ENCODE measurements around the gene CDC42EP4. TPM values are rescaled to one million over a fixed set of nuclear protein-coding genes. Genes with fewer than 3 reads are reported as not detected.

The CDC42EP4 gene
- total and polyA plus RNA-seq, 2 donors (not counting 1 experiment from before 2014, with no cell fraction given), result 20.9 to 34.2 TPM

DNA sequence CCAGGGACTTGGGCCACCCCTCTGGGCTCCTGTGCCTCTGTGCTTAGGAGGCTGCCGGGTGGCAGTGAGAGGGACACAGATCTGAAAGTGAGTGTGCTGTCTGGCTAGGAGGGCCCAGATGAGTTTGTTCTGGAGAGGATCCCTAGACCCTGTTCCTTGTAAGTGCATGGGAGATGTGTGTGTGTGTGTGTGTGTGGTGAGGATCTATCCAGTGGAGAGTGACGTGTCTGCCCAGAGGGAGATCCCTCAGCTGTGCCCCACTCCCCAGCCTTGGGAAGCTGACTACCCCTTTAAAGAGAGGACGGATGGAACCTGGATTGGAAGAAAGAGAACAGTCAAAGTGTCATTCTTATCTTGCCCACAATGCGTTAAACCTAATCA is 25.5 kb upstream of the CDC42EP4 start:
- TF ChIP-seq CTCF (conservative IDR thresholded peaks at IDR 0.05 in 1 of 2, IDR thresholded peaks at IDR 0.05 in 1 of 2; ENCODE audit: low read depth in 1 of 2, low read length in 2 of 2) (no peak), EZH2 (IDR thresholded peaks at IDR 0.05; ENCODE audit: low read length, missing control alignments) (no peak)
- H3K4me1 ChIP-seq (ENCODE audit: control insufficient read depth, extremely low read depth, insufficient read depth, low read length), result peaks cover 21% of the 10 kb centered on the region
- H3K27me3 ChIP-seq (ENCODE audit: control insufficient read depth, insufficient read depth, low read length), result no peaks in the 10 kb centered on the region
- no peak overlapping the region for H3K27ac ChIP-seq (ENCODE audit: insufficient read depth, low read length)
- no peaks in the 10 kb centered on the region for H3K79me2 ChIP-seq (ENCODE audit: control insufficient read depth, insufficient read depth, low read length)
- no peak overlapping the region for H3K4me2 ChIP-seq (ENCODE audit: extremely low read depth, insufficient read depth, low read length)
- DNase-seq (ENCODE audit: low read depth in 2 of 2), result no peak
- no peak overlapping the region for H3K9ac ChIP-seq (ENCODE audit: insufficient read depth, low read length)
- no peaks in the 10 kb centered on the region for H4K20me1 ChIP-seq (ENCODE audit: control insufficient read depth, extremely low read depth, insufficient read depth, low read length)
- no peaks in the 10 kb centered on the region for H3K9me3 ChIP-seq (ENCODE audit: control insufficient read depth, insufficient read depth, low read depth, low read length)
- no peak overlapping the region for H3K4me3 ChIP-seq (replicated peaks in 1 of 4; ENCODE audit: control extremely low read depth in 1 of 4, insufficient read depth in 1 of 4, low read depth in 3 of 4, low read length in 4 of 4)
- no peak overlapping the region for H2AFZ ChIP-seq (ENCODE audit: low read length)
- no peaks in the 10 kb centered on the region for H3K36me3 ChIP-seq (ENCODE audit: control insufficient read depth, insufficient read depth, low read length)

DNA sequence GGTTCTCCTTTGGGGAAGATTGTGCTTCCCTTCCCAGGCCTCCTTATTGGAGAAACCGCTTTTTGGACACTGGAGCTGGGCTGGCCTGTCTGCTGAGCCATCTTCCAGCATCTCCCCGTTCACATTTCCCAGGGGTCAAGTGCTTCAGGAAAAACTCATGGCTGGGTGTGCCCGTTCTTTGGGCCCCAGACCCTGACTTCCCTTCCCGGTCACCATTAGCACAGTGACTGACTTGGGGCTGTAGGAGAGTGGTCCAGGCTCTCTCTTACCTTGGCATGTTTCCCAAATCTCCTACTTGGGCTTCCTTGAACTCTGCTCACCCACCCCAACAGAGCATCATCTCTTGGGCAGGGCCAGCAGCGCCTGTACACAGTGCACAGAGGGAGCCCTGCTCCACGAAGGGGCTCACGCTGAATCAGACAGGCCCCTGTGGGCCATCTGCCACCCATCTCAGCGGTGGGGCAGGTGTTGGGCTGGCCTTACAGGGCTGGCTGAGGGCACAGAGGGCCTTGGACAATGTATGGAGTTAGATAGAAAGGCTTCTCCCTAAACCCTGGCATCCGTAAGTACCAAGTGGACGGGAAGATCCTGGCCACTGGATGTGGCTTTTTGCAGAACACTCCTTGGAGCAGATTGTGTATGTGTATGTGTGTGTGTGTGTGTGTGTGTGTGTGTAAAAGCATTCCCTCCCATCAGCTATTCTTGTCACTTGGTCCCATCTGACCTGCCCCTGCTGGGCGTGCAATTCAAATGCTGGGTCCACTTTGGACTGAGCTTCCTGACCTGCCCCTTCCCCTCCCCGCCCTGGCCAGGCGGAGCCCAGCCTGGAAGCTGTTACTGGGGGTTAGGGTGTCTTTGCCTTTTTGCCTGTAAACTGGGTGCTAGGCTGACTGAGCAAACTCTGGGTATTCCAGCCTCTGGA is 24.9 kb upstream of the CDC42EP4 start:
- DNase-seq (ENCODE audit: low read depth in 2 of 2), result no peak
- no peaks in the 10 kb centered on the region for H3K9me3 ChIP-seq (ENCODE audit: control insufficient read depth, insufficient read depth, low read depth, low read length)
- H3K27me3 ChIP-seq (ENCODE audit: control insufficient read depth, insufficient read depth, low read length), result no peaks in the 10 kb centered on the region
- H3K36me3 ChIP-seq (ENCODE audit: control insufficient read depth, insufficient read depth, low read length), result no peaks in the 10 kb centered on the region
- H3K4me1 ChIP-seq (ENCODE audit: control insufficient read depth, extremely low read depth, insufficient read depth, low read length), result peaks cover 14% of the 10 kb centered on the region
- no peak for TF ChIP-seq CTCF (conservative IDR thresholded peaks at IDR 0.05 in 1 of 2, IDR thresholded peaks at IDR 0.05 in 1 of 2; ENCODE audit: low read depth in 1 of 2, low read length in 2 of 2)
- no peak for TF ChIP-seq EZH2 (IDR thresholded peaks at IDR 0.05; ENCODE audit: low read length, missing control alignments)
- H3K4me3 ChIP-seq (replicated peaks in 1 of 4; ENCODE audit: control extremely low read depth in 1 of 4, insufficient read depth in 1 of 4, low read depth in 3 of 4, low read length in 4 of 4), result no peak overlapping the region
- H4K20me1 ChIP-seq (ENCODE audit: control insufficient read depth, extremely low read depth, insufficient read depth, low read length), result no peaks in the 10 kb centered on the region
- no peaks in the 10 kb centered on the region for H3K79me2 ChIP-seq (ENCODE audit: control insufficient read depth, insufficient read depth, low read length)
- H3K27ac ChIP-seq (ENCODE audit: insufficient read depth, low read length), result no peak overlapping the region
- H3K9ac ChIP-seq (ENCODE audit: insufficient read depth, low read length), result no peak overlapping the region
- H2AFZ ChIP-seq (ENCODE audit: low read length), result no peak overlapping the region
- no peak overlapping the region for H3K4me2 ChIP-seq (ENCODE audit: extremely low read depth, insufficient read depth, low read length)

DNA sequence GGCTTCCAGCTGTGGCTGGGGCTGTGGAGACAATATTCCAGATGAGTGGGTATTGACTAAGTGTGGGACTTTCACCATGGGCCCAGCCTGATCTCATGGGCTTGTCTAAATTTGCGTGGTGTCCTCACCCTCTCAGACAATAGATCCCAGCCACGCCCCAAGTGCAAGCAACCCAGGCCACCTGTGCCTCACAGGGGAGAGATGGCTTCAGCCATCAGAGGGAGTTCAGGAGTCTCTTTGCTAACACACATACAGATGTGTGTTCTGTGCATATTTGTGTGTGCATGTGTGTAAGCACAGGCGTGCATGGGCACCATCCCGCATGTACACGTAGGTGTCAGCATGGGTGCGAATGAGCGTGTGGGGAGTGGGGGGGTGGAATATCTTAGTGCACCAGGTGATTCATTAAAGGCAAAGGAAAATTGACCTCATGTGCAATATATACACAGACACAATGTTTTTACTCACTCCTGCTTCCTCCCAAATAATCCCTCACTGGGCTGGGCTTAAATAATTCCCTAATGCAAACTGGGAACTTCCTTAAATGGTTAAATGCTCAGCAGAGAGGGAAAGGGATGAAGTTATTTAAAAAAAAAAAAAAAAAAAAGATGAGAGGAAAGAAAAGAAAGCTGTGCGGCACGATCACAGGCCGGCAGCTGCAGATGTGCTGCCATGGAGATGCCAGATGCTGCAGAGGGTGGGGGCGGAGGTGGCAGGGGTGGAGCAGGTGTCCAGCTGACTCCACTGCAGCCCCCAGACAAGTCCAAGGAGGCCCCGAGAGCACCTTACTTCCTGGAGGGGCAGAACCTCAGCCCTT is 24.0 kb upstream of the CDC42EP4 start:
- Histone ChIP-seq H3K9ac (ENCODE audit: insufficient read depth, low read length) (no peak overlapping the region), H3K4me3 (replicated peaks in 1 of 4; ENCODE audit: control extremely low read depth in 1 of 4, insufficient read depth in 1 of 4, low read depth in 3 of 4, low read length in 4 of 4) (no peak overlapping the region), H4K20me1 (ENCODE audit: control insufficient read depth, extremely low read depth, insufficient read depth, low read length) (no peaks in the 10 kb centered on the region), H3K4me2 (ENCODE audit: extremely low read depth, insufficient read depth, low read length) (no peak overlapping the region), H3K9me3 (ENCODE audit: control insufficient read depth, insufficient read depth, low read depth, low read length) (no peaks in the 10 kb centered on the region), H3K36me3 (ENCODE audit: control insufficient read depth, insufficient read depth, low read length) (no peaks in the 10 kb centered on the region), H2AFZ (ENCODE audit: low read length) (no peak overlapping the region), H3K27ac (ENCODE audit: insufficient read depth, low read length) (no peak overlapping the region), H3K79me2 (ENCODE audit: control insufficient read depth, insufficient read depth, low read length) (no peaks in the 10 kb centered on the region), H3K4me1 (ENCODE audit: control insufficient read depth, extremely low read depth, insufficient read depth, low read length) (peaks cover 14% of the 10 kb centered on the region), H3K27me3 (ENCODE audit: control insufficient read depth, insufficient read depth, low read length) (no peaks in the 10 kb centered on the region)
- TF ChIP-seq EZH2 (IDR thresholded peaks at IDR 0.05; ENCODE audit: low read length, missing control alignments) (no peak), CTCF (conservative IDR thresholded peaks at IDR 0.05 in 1 of 2, IDR thresholded peaks at IDR 0.05 in 1 of 2; ENCODE audit: low read depth in 1 of 2, low read length in 2 of 2) (no peak)
- DNase-seq (ENCODE audit: low read depth in 2 of 2), result no peak

Data from fibroblast of lung (primary cell).